Gastrocnemius medialis (tissue), 4 donors: ENCODE results near the gene RPL28. TPM values are rescaled to one million over a fixed set of nuclear protein-coding genes. Genes with fewer than 3 reads are reported as not detected.

ENCODE experiments used
- ATAC-seq, 2 donors: fragments of 150-250 bp; one replicate each; pipeline ENCODE4 v1.9.1; 2016
- DNase-seq, 2 donors: peaks; one replicate each; pipeline ENCODE4 v3.0.0-alpha.2; 2019
- H3K27ac ChIP-seq, 4 donors: fragments of 200-600 bp; sonication (generic); 1 replicate in 1 of 4; 2 replicates in 3 of 4; pipeline ENCODE4 v1.5.1; 2016 to 2018; ENCODE audit warnings: mild to moderate bottlenecking in 2 of 4, moderate library complexity in 1 of 4
- H3K27me3 ChIP-seq, 3 donors: fragments of 200-600 bp; sonication (generic) in 2 of 3; 1 replicate in 1 of 3; 2 replicates in 2 of 3; pipeline versions ENCODE4 v1.5.1 to v1.6.0; 2016 to 2019; ENCODE audit warnings: mild to moderate bottlenecking in 1 of 3, moderate library complexity in 1 of 3
- H3K36me3 ChIP-seq, 2 donors: fragments of 200-600 bp; sonication (generic) in 1 of 2; one replicate each; pipeline ENCODE4 v1.5.1; 2017 to 2018
- H3K4me1 ChIP-seq, 2 donors: fragments of 200-600 bp; sonication (generic) in 1 of 2; one replicate each; pipeline ENCODE4 v1.5.1; 2016 to 2017; ENCODE audit warnings: mild to moderate bottlenecking in 2 of 2
- H3K4me3 ChIP-seq, 4 donors: fragments of 200-600 bp; sonication (generic) in 3 of 4; 1 replicate in 1 of 4; 2 replicates in 3 of 4; pipeline ENCODE4 v1.5.1; 2016 to 2019; ENCODE audit warnings: mild to moderate bottlenecking in 2 of 4
- H3K9me3 ChIP-seq, 3 donors: fragments of 200-600 bp; sonication (generic) in 2 of 3; 1 replicate in 1 of 3; 2 replicates in 2 of 3; pipeline ENCODE4 v1.5.1; 2016 to 2019
- POLR2A ChIP-seq, 2 donors: fragments of 450-650 bp; IDR thresholded peaks; one replicate each; pipeline ENCODE4 v1.6.1; 2017; ENCODE audit warnings: antibody characterized with exemption in 2 of 2, mild to moderate bottlenecking in 2 of 2, moderate library complexity in 2 of 2
- in situ Hi-C, 4 donors: fragments of 200-750 bp; cut with MboI; loops; one replicate each; pipeline versions ENCODE4 v1.15.0 to v1.8.0; 2017; ENCODE audit warnings: low sequenced_read_pairs in 4 of 4
- intact Hi-C: fragments of 100-400 bp; cut with DNase I; formaldehyde crosslinking; loops from one replicate; pipeline ENCODE4 v1.15.1; 2023; ENCODE audit warnings: low total_unique reads
- total RNA-seq, 4 donors: library from RNA; depleted of rRNA; stranded (reverse); fragments of >200 nt; gene quantifications; one replicate each; pipeline versions ENCODE4 v1.1.0 to v1.2.3, GENCODE V29; 2016
- TF ChIP-seq, protein P1 (sequence below), 5 experiments: fragments of 450-650 bp in 3 of 5; fragments of 200-600 bp in 2 of 5; sonication (generic) in 2 of 5; IDR thresholded peaks in 4 of 5; conservative IDR thresholded peaks in 1 of 5; 1 replicate in 4 of 5; 2 replicates in 1 of 5; pipeline ENCODE4 v1.5.1; 2016 to 2019; ENCODE audit warnings: antibody characterized with exemption in 5 of 5, mild to moderate bottlenecking in 3 of 5, moderate library complexity in 3 of 5

Gene RPL28
- total RNA-seq, 4 donors from 2014 or later, result 123 to 278 (median 206) TPM

GRCh38 chr19:55365245-55365644 lies 20.5 kb upstream of the RPL28 start:
- no peaks in the 10 kb centered on the region for H3K4me1 ChIP-seq
- intact Hi-C loops, result no loop called here
- H3K27ac ChIP-seq, result no peak overlapping the region
- H3K9me3 ChIP-seq, result no peaks in the 10 kb centered on the region
- TF ChIP-seq POLR2A (IDR thresholded peaks at IDR 0.05), result no peak
- TF ChIP-seq, protein P1, sequence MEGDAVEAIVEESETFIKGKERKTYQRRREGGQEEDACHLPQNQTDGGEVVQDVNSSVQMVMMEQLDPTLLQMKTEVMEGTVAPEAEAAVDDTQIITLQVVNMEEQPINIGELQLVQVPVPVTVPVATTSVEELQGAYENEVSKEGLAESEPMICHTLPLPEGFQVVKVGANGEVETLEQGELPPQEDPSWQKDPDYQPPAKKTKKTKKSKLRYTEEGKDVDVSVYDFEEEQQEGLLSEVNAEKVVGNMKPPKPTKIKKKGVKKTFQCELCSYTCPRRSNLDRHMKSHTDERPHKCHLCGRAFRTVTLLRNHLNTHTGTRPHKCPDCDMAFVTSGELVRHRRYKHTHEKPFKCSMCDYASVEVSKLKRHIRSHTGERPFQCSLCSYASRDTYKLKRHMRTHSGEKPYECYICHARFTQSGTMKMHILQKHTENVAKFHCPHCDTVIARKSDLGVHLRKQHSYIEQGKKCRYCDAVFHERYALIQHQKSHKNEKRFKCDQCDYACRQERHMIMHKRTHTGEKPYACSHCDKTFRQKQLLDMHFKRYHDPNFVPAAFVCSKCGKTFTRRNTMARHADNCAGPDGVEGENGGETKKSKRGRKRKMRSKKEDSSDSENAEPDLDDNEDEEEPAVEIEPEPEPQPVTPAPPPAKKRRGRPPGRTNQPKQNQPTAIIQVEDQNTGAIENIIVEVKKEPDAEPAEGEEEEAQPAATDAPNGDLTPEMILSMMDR (IDR thresholded peaks at IDR 0.05 in 4 of 5, conservative IDR thresholded peaks at IDR 0.05 in 1 of 5), result no peak
- ATAC-seq, result no peak
- H3K4me3 ChIP-seq, result no peak overlapping the region
- in situ Hi-C loops, result no loop called here
- peaks cover 22 to 28% (median 24%) of the 10 kb centered on the region in 3 donors for H3K27me3 ChIP-seq
- no peak for DNase-seq
- H3K36me3 ChIP-seq, result no peaks in the 10 kb centered on the region

DNA sequence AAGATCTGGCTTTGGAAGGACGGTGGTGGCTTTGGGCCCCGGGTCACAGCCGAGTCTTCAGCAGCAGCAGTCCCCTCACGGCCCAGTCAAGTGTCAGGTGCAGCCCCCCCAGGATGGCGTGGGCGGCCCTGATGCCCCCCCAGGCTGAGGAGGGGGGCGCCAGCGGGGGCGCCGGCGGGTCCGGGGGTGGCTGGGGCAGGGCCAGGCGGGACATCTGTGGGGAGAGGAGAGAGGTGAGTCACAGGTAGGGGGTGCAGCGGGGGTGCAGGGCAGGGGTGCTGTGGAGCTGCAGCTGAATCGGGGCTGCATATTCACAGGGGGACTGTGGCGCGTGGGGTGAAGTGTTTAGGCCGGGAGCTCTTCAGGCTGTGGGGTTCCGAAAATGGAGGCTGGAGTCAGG lies 19.8 kb upstream of the RPL28 start:
- no peaks in the 10 kb centered on the region for H3K36me3 ChIP-seq
- intact Hi-C loops (no loop called here), in situ Hi-C loops (no loop called here)
- no peaks in the 10 kb centered on the region for H3K4me1 ChIP-seq
- TF ChIP-seq POLR2A (IDR thresholded peaks at IDR 0.05), result no peak
- TF ChIP-seq, protein P1 (IDR thresholded peaks at IDR 0.05 in 4 of 5, conservative IDR thresholded peaks at IDR 0.05 in 1 of 5), result no peak
- ATAC-seq, result no peak
- no peak for DNase-seq
- H3K27me3 ChIP-seq, result peaks cover 26 to 35% (median 32%) of the 10 kb centered on the region in 3 donors
- no peak overlapping the region for H3K27ac ChIP-seq
- H3K9me3 ChIP-seq, result no peaks in the 10 kb centered on the region
- H3K4me3 ChIP-seq, result no peak overlapping the region

DNA sequence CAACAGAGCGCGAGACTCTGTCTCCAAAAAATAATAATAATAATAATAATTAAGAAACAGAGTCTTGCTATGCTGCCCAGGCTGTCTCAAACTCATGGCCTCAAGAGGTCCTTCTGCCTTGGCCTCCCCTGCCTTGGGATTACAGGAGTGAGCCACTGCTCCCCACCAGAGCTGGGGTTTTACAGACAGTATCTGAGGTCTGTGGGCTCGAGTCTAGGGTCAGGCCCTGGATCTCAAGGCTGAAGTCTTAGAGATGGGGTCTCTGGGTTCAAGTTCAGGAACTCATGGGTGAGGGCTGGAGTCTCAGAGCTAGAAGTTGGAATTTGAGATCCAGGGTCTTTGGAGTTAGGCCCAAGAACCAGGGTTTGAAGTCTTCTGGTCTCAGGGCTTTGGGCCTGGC lies 18.9 kb upstream of the RPL28 start:
- no peaks in the 10 kb centered on the region for H3K4me1 ChIP-seq
- H3K4me3 ChIP-seq, result no peak overlapping the region
- no peak overlapping the region for H3K27ac ChIP-seq
- in situ Hi-C loops (no loop called here), intact Hi-C loops (no loop called here)
- H3K27me3 ChIP-seq, result peaks cover 34 to 43% (median 38%) of the 10 kb centered on the region in 3 donors
- no peak for DNase-seq
- no peak for ATAC-seq
- no peak for TF ChIP-seq POLR2A (IDR thresholded peaks at IDR 0.05)
- TF ChIP-seq, protein P1 (IDR thresholded peaks at IDR 0.05 in 4 of 5, conservative IDR thresholded peaks at IDR 0.05 in 1 of 5), result no peak
- no peaks in the 10 kb centered on the region for H3K36me3 ChIP-seq
- no peaks in the 10 kb centered on the region for H3K9me3 ChIP-seq

DNA sequence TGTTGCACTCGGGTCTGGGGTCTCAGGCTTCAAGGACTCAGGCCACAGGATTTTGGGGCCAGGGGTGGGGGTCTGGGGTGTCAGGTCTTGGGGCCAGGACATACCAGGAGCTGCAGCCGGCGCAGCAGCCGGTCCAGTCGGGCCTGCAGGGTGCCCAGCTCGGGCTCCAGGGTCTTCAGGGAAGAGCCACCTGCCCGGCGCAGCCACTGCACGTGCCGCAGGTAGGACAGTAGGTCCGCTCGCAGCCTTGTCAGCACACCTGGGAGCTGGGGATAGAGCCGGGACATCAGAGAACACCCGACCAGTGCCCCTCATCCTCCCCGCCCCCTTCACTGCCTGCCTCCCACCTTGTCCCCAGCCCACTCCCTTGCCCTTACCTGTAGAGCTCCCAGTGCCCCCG lies 17.6 kb upstream of the RPL28 start:
- Histone ChIP-seq H3K36me3 (no peaks in the 10 kb centered on the region), H3K4me1 (no peaks in the 10 kb centered on the region), H3K27ac (no peak overlapping the region), H3K27me3 (peaks cover 41 to 56% (median 51%) of the 10 kb centered on the region in 3 donors), H3K9me3 (no peaks in the 10 kb centered on the region), H3K4me3 (no peak overlapping the region)
- no peak for ATAC-seq
- DNase-seq, result no peak
- in situ Hi-C loops, result no loop called here
- TF ChIP-seq, protein P1 (IDR thresholded peaks at IDR 0.05 in 4 of 5, conservative IDR thresholded peaks at IDR 0.05 in 1 of 5), result no peak
- no peak for TF ChIP-seq POLR2A (IDR thresholded peaks at IDR 0.05)
- intact Hi-C loops, result no loop called here
